Stimulated activated CD4-positive, alpha-beta T cell treated with anti-CD3 and anti-CD28 coated beads, Interleukin-2, amount 100 ng/mL, for 24 hours (primary cell): ENCODE results near the gene CMPK1.

Experiments
- DNase-seq, 2 donors: peaks; one replicate each; pipeline ENCODE4 v3.0.0-alpha.2; 2020

Gene CMPK1

GRCh38 chr1:47424336-47424982, 90.9 kb downstream of the CMPK1 start:
- no peak for DNase-seq
